IPS-18c (cell line): Measurements from ENCODE around the gene DAB2IP.

Source experiments
- H3K4me3 ChIP-seq: 2 replicates; pipeline ENCODE4 v1.7.0; 2013; ENCODE audit warnings: low read depth, mild to moderate bottlenecking, low read length, moderate library complexity; ENCODE audit not compliant: insufficient read depth
- H3K9me3 ChIP-seq: one replicate; pipeline ENCODE4 v1.6.1; 2013; ENCODE audit warnings: mild to moderate bottlenecking, low read length, moderate library complexity; ENCODE audit not compliant: control insufficient read depth, insufficient read depth

Gene DAB2IP

GRCh38 chr9:121700165-121700831, 48.9 kb downstream of the DAB2IP start:
- peak overlapping the region; percentile 60 for H3K4me3 ChIP-seq
- no peaks in the 10 kb centered on the region for H3K9me3 ChIP-seq

GRCh38 chr9:121700832-121701419, 49.5 kb downstream of the DAB2IP start:
- no peak overlapping the region for H3K4me3 ChIP-seq
- no peaks in the 10 kb centered on the region for H3K9me3 ChIP-seq

- Histone ChIP-seq H3K4me3 (no peak overlapping the region), H3K9me3 (no peaks in the 10 kb centered on the region)
Measured at GRCh38 chr9:121701736-121702261, 50.4 kb downstream of the DAB2IP start.

DNA sequence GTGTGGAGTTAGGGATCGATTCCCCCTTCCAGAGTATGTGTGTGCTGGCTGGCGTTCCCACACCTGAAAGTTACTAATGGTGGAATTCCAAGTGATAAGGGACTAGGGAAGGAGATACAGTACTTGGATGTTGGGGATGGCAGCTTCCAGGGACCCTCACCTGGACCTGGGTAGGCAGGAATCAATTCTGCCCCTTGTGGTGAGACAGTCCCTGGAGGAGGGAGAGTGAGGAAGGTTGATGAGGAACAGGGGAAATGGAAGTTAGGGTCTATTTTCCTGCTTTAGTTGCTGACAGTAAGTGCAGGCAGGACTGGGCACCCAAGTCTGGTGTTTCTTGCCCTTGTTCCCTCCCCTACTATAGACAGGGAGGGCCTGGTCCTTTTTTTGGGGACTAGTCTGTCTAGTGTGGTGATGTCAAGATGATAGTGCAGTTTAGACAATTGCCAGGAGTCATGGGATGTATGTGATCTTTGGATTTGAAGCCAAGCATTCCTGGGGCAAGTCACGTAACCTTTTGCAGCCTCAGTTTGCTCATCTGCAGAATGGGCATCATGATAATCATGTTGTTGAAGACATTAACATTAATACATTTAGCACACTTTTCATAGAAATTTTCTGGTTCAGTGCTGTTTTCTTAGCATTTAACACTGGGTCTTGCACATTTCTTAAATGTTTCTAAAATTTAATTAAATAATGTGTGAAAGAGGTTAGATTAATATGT, 51.7 kb downstream of the DAB2IP start:
- Histone ChIP-seq H3K9me3 (no peaks in the 10 kb centered on the region), H3K4me3 (no peak overlapping the region)

GRCh38 chr9:121704281-121704680, 52.8 kb downstream of the DAB2IP start:
- Histone ChIP-seq H3K4me3 (no peak overlapping the region), H3K9me3 (no peaks in the 10 kb centered on the region)

- Histone ChIP-seq H3K9me3 (no peaks in the 10 kb centered on the region), H3K4me3 (no peak overlapping the region)
Measured at GRCh38 chr9:121706149-121706750, 54.8 kb downstream of the DAB2IP start.

GRCh38 chr9:121707477-121708424, 56.3 kb downstream of the DAB2IP start:
- Histone ChIP-seq H3K9me3 (no peaks in the 10 kb centered on the region), H3K4me3 (no peak overlapping the region)

- Histone ChIP-seq H3K4me3 (no peak overlapping the region), H3K9me3 (no peaks in the 10 kb centered on the region)
Measured at GRCh38 chr9:121708768-121709488, 57.5 kb downstream of the DAB2IP start.

DNA sequence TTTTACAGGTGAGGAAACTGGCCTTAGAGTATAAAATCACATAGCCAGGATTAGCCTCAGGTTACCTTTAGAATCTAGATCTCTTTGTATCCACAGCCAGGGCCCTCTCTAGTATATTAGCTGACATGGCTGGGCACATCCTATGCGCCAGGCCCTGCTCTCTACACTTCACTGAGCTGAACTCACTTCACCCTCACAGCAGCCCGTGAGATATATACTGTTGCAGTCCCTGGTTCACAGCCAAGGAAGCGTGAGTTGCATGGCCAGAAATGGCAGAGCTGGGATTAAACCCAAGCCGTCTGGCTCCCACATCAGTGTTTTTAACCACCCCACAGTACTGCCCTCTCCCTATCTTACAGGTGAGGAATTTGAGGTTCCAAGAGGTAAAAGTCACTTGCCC, 58.4 kb downstream of the DAB2IP start:
- no peaks in the 10 kb centered on the region for H3K9me3 ChIP-seq

GRCh38 chr9:121711281-121711680, 59.8 kb downstream of the DAB2IP start:
- Histone ChIP-seq H3K9me3 (no peaks in the 10 kb centered on the region), H3K4me3 (no peak overlapping the region)

More for the DNA sequence above, 58.4 kb downstream of the DAB2IP start:
- no peak overlapping the region for H3K4me3 ChIP-seq

- no peak overlapping the region for H3K4me3 ChIP-seq
- no peaks in the 10 kb centered on the region for H3K9me3 ChIP-seq
Measured at GRCh38 chr9:121711797-121712196, 60.4 kb downstream of the DAB2IP start.

- Histone ChIP-seq H3K4me3 (no peak overlapping the region), H3K9me3 (no peaks in the 10 kb centered on the region)
Measured at GRCh38 chr9:121713400-121714070, 62.1 kb downstream of the DAB2IP start.

DNA sequence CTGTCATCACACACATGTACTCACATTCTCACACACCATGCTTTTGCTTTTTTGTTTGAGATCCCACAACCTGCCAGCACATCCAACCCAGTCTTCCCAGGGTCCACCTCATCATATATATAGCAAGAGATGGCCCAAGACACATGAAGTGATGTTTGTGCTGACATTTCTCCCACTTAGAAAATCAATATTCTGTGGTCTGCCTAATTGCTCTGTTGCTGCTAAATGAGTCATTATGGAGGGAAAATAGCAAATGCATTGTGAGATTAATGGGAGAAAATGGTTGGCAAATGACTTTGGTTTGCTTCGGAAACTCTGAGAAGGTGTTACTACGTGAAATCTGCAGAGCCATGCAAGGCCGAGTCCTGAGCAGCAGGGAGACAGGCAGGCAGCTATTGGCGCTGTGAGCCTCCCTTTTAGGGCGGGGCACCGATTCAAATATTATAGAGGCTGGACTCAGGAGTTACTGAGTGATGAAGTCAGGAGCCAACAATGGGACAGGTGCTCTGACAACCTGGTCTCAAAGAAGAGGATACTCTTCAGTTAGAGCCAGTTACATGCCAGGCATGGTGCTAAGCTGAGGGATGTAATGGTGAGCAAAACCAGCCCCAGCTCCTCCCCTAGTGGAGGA, 62.8 kb downstream of the DAB2IP start:
- H3K4me3 ChIP-seq, result no peak overlapping the region
- H3K9me3 ChIP-seq, result no peaks in the 10 kb centered on the region

- Histone ChIP-seq H3K9me3 (no peaks in the 10 kb centered on the region), H3K4me3 (no peak overlapping the region)
Measured at GRCh38 chr9:121714873-121715272, 63.4 kb downstream of the DAB2IP start.
